H7 (cell line): ENCODE results near the gene MAN1B1. TPM values are rescaled to one million over a fixed set of nuclear protein-coding genes. Genes with fewer than 3 reads are reported as not detected.

Experiments
- DNase-seq: peaks from one replicate; pipeline ENCODE4 v3.0.0; 2012
- H3K27me3 ChIP-seq: 2 replicates; pipeline ENCODE4 v1.6.0; 2011; ENCODE audit warnings: mild to moderate bottlenecking, low read length; ENCODE audit not compliant: control insufficient read depth, insufficient read depth
- H3K36me3 ChIP-seq: replicated peaks from 2 replicates; pipeline ENCODE4 v1.5.1; 2011; ENCODE audit warnings: low read length; ENCODE audit not compliant: control insufficient read depth, insufficient read depth
- H3K4me3 ChIP-seq: 2 replicates; pipeline ENCODE4 v1.5.1; 2011; ENCODE audit warnings: low read depth, mild to moderate bottlenecking, control low read depth, low read length, moderate library complexity; ENCODE audit not compliant: insufficient read depth
- total RNA-seq: library from RNA; depleted of rRNA; stranded (reverse); fragments of >200 nt; shearing (Covaris generic); gene quantifications from 2 replicates; pipeline ENCODE4 v1.2.3, GENCODE V29; 2014; rRNA removed

Gene MAN1B1
- 70.5 and 70.9 TPM in 2 replicates for total RNA-seq

- DNase-seq = peak; percentile 99
- H3K27me3 ChIP-seq = no peaks in the 10 kb centered on the region
- no peaks in the 10 kb centered on the region; the same call in 1 of the 2 replicates for H3K36me3 ChIP-seq
- H3K4me3 ChIP-seq = peak within 1 kb of the TSS; percentile 76
These were observed at the start of gene MAN1B1 for GRCh38 chr9:137086531-137087408. Gene MAN1B1 (plus strand): TSS chr9:137086985. CDS start chr9:137087000, 15 bp downstream.

GRCh38 chr9:137037035-137037434, 49.8 kb upstream of the MAN1B1 start:
- H3K36me3 ChIP-seq = no peaks in the 10 kb centered on the region; the same call in 1 of the 2 replicates
- no peaks in the 10 kb centered on the region; the same call in 1 of the 2 replicates for H3K27me3 ChIP-seq
- no peak for DNase-seq
- H3K4me3 ChIP-seq = no peak overlapping the region

- H3K27me3 ChIP-seq = no peaks in the 10 kb centered on the region; the same call in 1 of the 2 replicates
These were observed 49.3 kb upstream of the MAN1B1 start for GRCh38 chr9:137037483-137037882.

DNA sequence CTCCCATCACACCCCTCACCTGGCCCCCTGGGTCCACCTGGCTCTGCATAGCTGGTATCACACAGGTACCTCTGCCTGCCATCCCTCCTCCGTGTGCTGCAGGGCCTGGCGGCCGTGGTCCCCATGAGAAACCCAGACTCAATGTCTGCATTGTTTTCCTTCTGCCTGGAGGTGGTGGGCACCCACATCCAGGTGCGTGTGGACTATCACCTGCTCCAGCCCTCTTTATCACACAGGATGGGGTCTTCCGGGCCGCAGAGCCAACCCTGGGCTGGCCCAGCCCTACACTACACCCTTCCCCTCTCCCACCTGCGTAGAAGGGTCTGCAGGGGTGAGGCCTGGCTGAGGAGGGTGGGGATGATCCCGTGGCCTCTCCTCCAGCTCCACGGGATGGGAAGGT, 47.9 kb upstream of the MAN1B1 start:
- Histone ChIP-seq H3K4me3 (no peak overlapping the region), H3K36me3 (no peaks in the 10 kb centered on the region; the same call in 1 of the 2 replicates), H3K27me3 (no peaks in the 10 kb centered on the region; the same call in 1 of the 2 replicates)
- no peak for DNase-seq

More at GRCh38 chr9:137037483-137037882, 49.3 kb upstream of the MAN1B1 start:
- Histone ChIP-seq H3K4me3 (no peak overlapping the region), H3K36me3 (no peaks in the 10 kb centered on the region; the same call in 1 of the 2 replicates)
- no peak for DNase-seq

- Histone ChIP-seq H3K27me3 (peaks cover 4% of the 10 kb centered on the region; the same call in 1 of the 2 replicates), H3K36me3 (no peaks in the 10 kb centered on the region; the same call in 1 of the 2 replicates), H3K4me3 (no peak overlapping the region)
- no peak for DNase-seq
These were observed 47.0 kb upstream of the MAN1B1 start for GRCh38 chr9:137039611-137040366.

- H3K27me3 ChIP-seq = peaks cover 12% of the 10 kb centered on the region
- DNase-seq = no peak
- no peaks in the 10 kb centered on the region; the same call in 1 of the 2 replicates for H3K36me3 ChIP-seq
- no peak overlapping the region for H3K4me3 ChIP-seq
These were observed 46.2 kb upstream of the MAN1B1 start for GRCh38 chr9:137040568-137040967.

- no peaks in the 10 kb centered on the region; the same call in 1 of the 2 replicates for H3K36me3 ChIP-seq
- no peak for DNase-seq
- H3K4me3 ChIP-seq = no peak overlapping the region
- peaks cover 16% of the 10 kb centered on the region for H3K27me3 ChIP-seq
These were observed 45.7 kb upstream of the MAN1B1 start for GRCh38 chr9:137041124-137041523.

GRCh38 chr9:137042751-137043727, 43.7 kb upstream of the MAN1B1 start:
- peaks cover 26% of the 10 kb centered on the region for H3K27me3 ChIP-seq
- no peak for DNase-seq
- H3K4me3 ChIP-seq = no peak overlapping the region
- no peaks in the 10 kb centered on the region; the same call in 1 of the 2 replicates for H3K36me3 ChIP-seq

- DNase-seq = no peak
- peaks cover 34% of the 10 kb centered on the region for H3K27me3 ChIP-seq
- no peak overlapping the region for H3K4me3 ChIP-seq
- no peaks in the 10 kb centered on the region; the same call in 1 of the 2 replicates for H3K36me3 ChIP-seq
These were observed 42.7 kb upstream of the MAN1B1 start for GRCh38 chr9:137044037-137044436.

DNA sequence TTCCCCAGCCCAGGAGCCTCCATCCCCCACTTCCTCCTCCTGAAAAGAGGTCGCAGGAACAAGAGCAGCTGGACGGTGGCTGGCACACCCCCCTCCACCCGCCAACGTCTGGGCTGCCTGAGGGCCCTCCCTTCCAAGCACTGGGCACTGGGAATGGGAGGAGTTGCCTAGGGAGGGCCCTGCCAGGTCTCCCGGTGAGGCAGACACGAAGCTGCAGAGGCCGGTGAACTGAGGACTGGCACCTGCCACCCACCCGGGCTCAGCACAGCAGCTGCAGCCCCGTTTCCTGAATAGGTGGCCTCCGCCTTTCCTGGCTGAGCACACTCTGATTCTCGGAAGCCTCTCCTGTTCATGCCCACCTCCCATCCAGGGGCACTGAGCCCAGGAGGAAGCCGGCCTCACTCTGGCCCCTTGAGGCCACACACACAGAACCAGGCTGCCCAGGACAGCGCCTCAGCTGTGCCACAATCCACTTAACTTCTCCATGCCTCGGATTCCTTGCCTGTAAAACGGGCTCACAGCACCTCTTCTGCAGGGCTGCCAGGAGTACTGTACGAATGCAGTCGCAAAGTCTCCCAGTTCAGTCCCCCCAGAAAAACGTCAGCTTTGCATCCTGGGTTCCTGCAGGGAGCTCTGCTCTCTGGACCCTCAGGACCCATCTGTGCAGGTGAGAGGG, 42.1 kb upstream of the MAN1B1 start:
- Histone ChIP-seq H3K36me3 (no peaks in the 10 kb centered on the region; the same call in 1 of the 2 replicates), H3K27me3 (peaks cover 39% of the 10 kb centered on the region), H3K4me3 (peak overlapping the region; percentile 61; the same call in 1 of the 2 replicates)
- no peak for DNase-seq

DNA sequence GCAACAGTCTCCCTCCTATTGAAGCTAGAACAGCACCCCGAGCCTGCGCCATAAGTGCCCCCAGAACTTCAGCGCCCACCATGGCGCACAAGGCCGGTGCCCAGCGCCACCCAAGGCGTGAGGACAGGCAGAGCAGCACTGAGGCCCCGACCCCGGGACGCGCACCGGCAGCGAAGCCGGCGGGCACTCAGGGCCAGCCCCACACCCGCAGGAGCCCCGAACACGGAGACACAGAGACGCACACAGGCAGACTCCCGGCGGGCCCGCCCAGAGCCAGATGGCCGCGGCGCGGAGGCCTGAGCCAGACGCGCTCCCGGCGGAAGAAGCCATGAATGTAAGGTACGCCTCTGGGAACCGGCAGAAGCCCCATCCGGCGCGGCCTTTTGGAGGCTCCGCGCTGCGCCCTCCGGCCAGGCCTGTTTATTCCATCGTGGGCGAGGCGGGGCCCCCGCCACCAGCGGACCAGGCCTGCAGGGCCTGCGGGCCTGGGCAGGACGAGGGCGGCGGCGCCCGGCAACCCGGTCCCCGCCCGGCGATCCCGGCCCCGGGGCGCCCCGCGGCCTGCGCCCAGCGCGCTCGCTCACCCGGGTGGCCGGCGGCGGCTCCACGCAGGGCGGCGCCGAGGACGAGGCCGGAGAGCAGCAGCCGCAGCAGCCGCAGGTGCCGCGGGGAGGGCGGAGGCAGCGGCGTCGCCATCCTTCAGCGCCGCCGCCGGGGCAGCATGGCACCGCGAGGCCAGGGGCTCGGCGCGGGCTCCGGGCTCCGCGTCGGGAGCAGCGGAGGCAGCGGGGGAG, 41.3 kb upstream of the MAN1B1 start:
- H3K27me3 ChIP-seq = peaks cover 46% of the 10 kb centered on the region
- H3K36me3 ChIP-seq = no peaks in the 10 kb centered on the region
- peak; percentile 89 for DNase-seq
- peak overlapping the region; percentile 61 for H3K4me3 ChIP-seq

GRCh38 chr9:137046088-137046787, 40.5 kb upstream of the MAN1B1 start, which contains the start of gene NPDC1:
Gene NPDC1 (minus strand): TSS chr9:137046177. CDS start chr9:137045989, 188 bp downstream.
- peak within 1 kb of the TSS; percentile 61 for H3K4me3 ChIP-seq
- peaks cover 46% of the 10 kb centered on the region for H3K27me3 ChIP-seq
- peak; percentile 100 for DNase-seq
- no peaks in the 10 kb centered on the region for H3K36me3 ChIP-seq
